Activated CD8-positive, alpha-beta memory T cell treated with anti-CD3 and anti-CD28 coated beads, Interleukin-2, amount 50 U/mL, for 4 hours (primary cell): ENCODE results near the gene C7orf25.

Experiments used
- DNase-seq: peaks from one replicate; pipeline ENCODE4 v3.0.0-alpha.2; 2020

C7orf25 gene

GRCh38 chr7:42911454-42912447 lies at the start of gene C7orf25:
TSS of gene C7orf25 (minus strand) at chr7:42912070. CDS start at chr7:42910900, 1,170 bp downstream.
- DNase-seq, result peak; percentile 95

GRCh38 chr7:42961170-42961569 lies 49.3 kb upstream of the C7orf25 start:
- no peak for DNase-seq

GRCh38 chr7:42960762-42961161 lies 48.9 kb upstream of the C7orf25 start:
- no peak for DNase-seq

- DNase-seq, result no peak
These were observed 47.7 kb upstream of the C7orf25 start for GRCh38 chr7:42959549-42959948.

GRCh38 chr7:42956062-42956461 lies 44.2 kb upstream of the C7orf25 start:
- DNase-seq, result no peak

- no peak for DNase-seq
These were observed 42.1 kb upstream of the C7orf25 start for GRCh38 chr7:42953994-42954393.

- no peak for DNase-seq
These were observed 40.5 kb upstream of the C7orf25 start for GRCh38 chr7:42952328-42952727.

GRCh38 chr7:42950417-42950816 lies 38.5 kb upstream of the C7orf25 start:
- no peak for DNase-seq

GRCh38 chr7:42947521-42947920 lies 35.7 kb upstream of the C7orf25 start:
- DNase-seq, result no peak

- DNase-seq, result no peak
These were observed 34.7 kb upstream of the C7orf25 start for GRCh38 chr7:42946627-42946950.

- DNase-seq, result no peak
These were observed 34.2 kb upstream of the C7orf25 start for GRCh38 chr7:42945821-42946626.

- peak; percentile 76 for DNase-seq
These were observed 29.3 kb upstream of the C7orf25 start for GRCh38 chr7:42940985-42941847.

GRCh38 chr7:42939457-42940240 lies 27.8 kb upstream of the C7orf25 start:
- no peak for DNase-seq

- no peak for DNase-seq
These were observed 24.0 kb upstream of the C7orf25 start for GRCh38 chr7:42935861-42936260.

GRCh38 chr7:42934291-42934690 lies 22.4 kb upstream of the C7orf25 start:
- no peak for DNase-seq

GRCh38 chr7:42932811-42933591 lies 21.1 kb upstream of the C7orf25 start:
- no peak for DNase-seq

- DNase-seq, result peak; percentile 91
These were observed 20.2 kb upstream of the C7orf25 start, which contains the start of the genes MRPL32 and PSMA2 for GRCh38 chr7:42931834-42932651. TSS of gene MRPL32 (plus strand) at chr7:42932376. CDS start at chr7:42932387, 11 bp downstream. TSS of gene PSMA2 (minus strand) at chr7:42932174. CDS start at chr7:42932158, 16 bp downstream.

GRCh38 chr7:42931447-42931833 lies 19.6 kb upstream of the C7orf25 start:
- no peak for DNase-seq

GRCh38 chr7:42930889-42931288 lies 19.0 kb upstream of the C7orf25 start:
- no peak for DNase-seq

GRCh38 chr7:42929449-42929848 lies 17.6 kb upstream of the C7orf25 start:
- no peak for DNase-seq
